Astrocyte (in vitro differentiated cells and primary cell): ENCODE results near the gene IL17RD. TPM values are rescaled to one million over a fixed set of nuclear protein-coding genes. Genes with fewer than 3 reads are reported as not detected.

Experiments
- DNase-seq: peaks from one replicate; pipeline ENCODE4 v3.0.0-alpha.2; 2010; ENCODE audit warnings: low read depth
- FAIRE-seq: peaks from 2 replicates; lab custom pipeline; 2011; peaks lifted over from hg19 to GRCh38; lab: Jason Lieb, UNC
- H2AFZ ChIP-seq: 2 replicates; pipeline ENCODE4 v1.6.0; 2012; ENCODE audit warnings: low read depth, low read length, inconsistent platforms
- H3K27ac ChIP-seq: 2 replicates; pipeline ENCODE4 v1.5.1; 2011; ENCODE audit warnings: low read depth, low read length, inconsistent platforms
- H3K27me3 ChIP-seq: 2 replicates; pipeline ENCODE4 v1.6.0; 2011; ENCODE audit warnings: low read length, inconsistent platforms; ENCODE audit not compliant: insufficient read depth
- H3K36me3 ChIP-seq: 2 replicates; pipeline ENCODE4 v1.5.1; 2011; ENCODE audit warnings: low read length, inconsistent platforms; ENCODE audit not compliant: insufficient read depth
- H3K4me1 ChIP-seq: 2 replicates; pipeline ENCODE4 v1.5.1; 2011; ENCODE audit warnings: low read length, inconsistent platforms; ENCODE audit not compliant: insufficient read depth
- H3K4me2 ChIP-seq: 2 replicates; pipeline ENCODE4 v1.6.0; 2012; ENCODE audit warnings: low read length, inconsistent platforms
- H3K4me3 ChIP-seq: 2 replicates; pipeline ENCODE4 v1.5.1; 2011; ENCODE audit warnings: low read depth, mild to moderate bottlenecking, low read length, inconsistent platforms; ENCODE audit not compliant: insufficient read depth
- H3K79me2 ChIP-seq: 2 replicates; pipeline ENCODE4 v1.6.0; 2012; ENCODE audit warnings: mild to moderate bottlenecking, low read length, inconsistent platforms; ENCODE audit not compliant: insufficient read depth
- H3K9ac ChIP-seq: 2 replicates; pipeline ENCODE4 v1.6.0; 2012; ENCODE audit warnings: mild to moderate bottlenecking, low read length, inconsistent platforms
- H3K9me3 ChIP-seq: 2 replicates; pipeline ENCODE4 v1.5.1; 2012; ENCODE audit warnings: low read depth, mild to moderate bottlenecking, low read length, inconsistent platforms; ENCODE audit not compliant: insufficient read depth
- H4K20me1 ChIP-seq: 2 replicates; pipeline ENCODE4 v1.6.0; 2012; ENCODE audit warnings: low read length, inconsistent platforms; ENCODE audit not compliant: insufficient read depth
- H3K27ac Mint-ChIP-seq: one replicate; pipeline ENCODE4 v1.8.0; 2021; ENCODE audit warnings: mild to moderate bottlenecking, mixed read lengths; ENCODE audit not compliant: unreplicated experiment
- H3K27me3 Mint-ChIP-seq: one replicate; pipeline ENCODE4 v1.8.0; 2021; ENCODE audit warnings: low read depth, mixed read lengths; ENCODE audit not compliant: unreplicated experiment
- H3K36me3 Mint-ChIP-seq: one replicate; pipeline ENCODE4 v1.8.0; 2021; ENCODE audit warnings: low read depth, mixed read lengths; ENCODE audit not compliant: unreplicated experiment
- H3K4me1 Mint-ChIP-seq: one replicate; pipeline ENCODE4 v1.8.0; 2021; ENCODE audit warnings: low read depth, mixed read lengths; ENCODE audit not compliant: unreplicated experiment
- H3K4me3 Mint-ChIP-seq: one replicate; pipeline ENCODE4 v1.8.0; 2021; ENCODE audit warnings: mild to moderate bottlenecking, moderate library complexity, mixed read lengths; ENCODE audit not compliant: unreplicated experiment
- H3K9me3 Mint-ChIP-seq: one replicate; pipeline ENCODE4 v1.8.0; 2021; ENCODE audit warnings: mild to moderate bottlenecking, mixed read lengths; ENCODE audit not compliant: unreplicated experiment
- EZH2 ChIP-seq: IDR thresholded peaks from 2 replicates; pipeline ENCODE4 v1.6.1; 2012; ENCODE audit warnings: mild to moderate bottlenecking, low read length, inconsistent platforms; ENCODE audit not compliant: insufficient read depth
- total RNA-seq: library from RNA; stranded (reverse); gene quantifications from 2 replicates; pipeline ENCODE4 v1.2.1, GENCODE V29; 2021
- TF ChIP-seq, protein P1 (sequence below): IDR thresholded peaks from 2 replicates; pipeline ENCODE4 v1.5.1; 2011; ENCODE audit warnings: low read depth, mild to moderate bottlenecking, inconsistent platforms, low read length, moderate library complexity; ENCODE audit not compliant: insufficient read depth

Gene IL17RD
- total RNA-seq, 1 donor from 2014 or later: 13.0 TPM

DNA sequence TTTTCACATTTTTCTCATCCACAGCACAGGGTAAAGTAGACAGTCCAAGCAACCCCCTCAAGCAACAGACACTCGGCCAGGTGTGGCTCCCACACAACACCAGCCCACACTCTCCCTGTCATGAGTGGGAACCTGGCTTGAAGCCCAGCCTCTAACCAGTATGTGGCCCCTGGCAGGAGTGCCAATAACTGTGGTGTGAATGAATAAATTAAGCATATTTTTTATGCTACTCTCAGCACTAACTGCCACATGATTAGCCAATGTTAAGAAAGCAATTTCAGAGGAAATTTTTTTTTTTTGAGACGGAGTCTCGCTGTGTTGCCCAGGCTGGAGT, 9.9 kb downstream of the IL17RD start:
- DNase-seq: no peak
- no peak overlapping the region for H3K4me3 ChIP-seq
- peaks cover 39% of the 10 kb centered on the region for H3K4me1 ChIP-seq
- Mint-ChIP-seq H3K4me1 (peaks cover 20% of the 10 kb centered on the region), H3K9me3 (no peaks in the 10 kb centered on the region), H3K27me3 (peaks cover 2% of the 10 kb centered on the region), H3K4me3 (no peak overlapping the region), H3K36me3 (no peaks in the 10 kb centered on the region), H3K27ac (no peak overlapping the region)
- no peak for FAIRE-seq
- no peaks in the 10 kb centered on the region for H3K9me3 ChIP-seq
- TF ChIP-seq, protein P1, sequence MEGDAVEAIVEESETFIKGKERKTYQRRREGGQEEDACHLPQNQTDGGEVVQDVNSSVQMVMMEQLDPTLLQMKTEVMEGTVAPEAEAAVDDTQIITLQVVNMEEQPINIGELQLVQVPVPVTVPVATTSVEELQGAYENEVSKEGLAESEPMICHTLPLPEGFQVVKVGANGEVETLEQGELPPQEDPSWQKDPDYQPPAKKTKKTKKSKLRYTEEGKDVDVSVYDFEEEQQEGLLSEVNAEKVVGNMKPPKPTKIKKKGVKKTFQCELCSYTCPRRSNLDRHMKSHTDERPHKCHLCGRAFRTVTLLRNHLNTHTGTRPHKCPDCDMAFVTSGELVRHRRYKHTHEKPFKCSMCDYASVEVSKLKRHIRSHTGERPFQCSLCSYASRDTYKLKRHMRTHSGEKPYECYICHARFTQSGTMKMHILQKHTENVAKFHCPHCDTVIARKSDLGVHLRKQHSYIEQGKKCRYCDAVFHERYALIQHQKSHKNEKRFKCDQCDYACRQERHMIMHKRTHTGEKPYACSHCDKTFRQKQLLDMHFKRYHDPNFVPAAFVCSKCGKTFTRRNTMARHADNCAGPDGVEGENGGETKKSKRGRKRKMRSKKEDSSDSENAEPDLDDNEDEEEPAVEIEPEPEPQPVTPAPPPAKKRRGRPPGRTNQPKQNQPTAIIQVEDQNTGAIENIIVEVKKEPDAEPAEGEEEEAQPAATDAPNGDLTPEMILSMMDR: no peak
- no peak for TF ChIP-seq EZH2
- H3K4me2 ChIP-seq: peak overlapping the region; percentile 32
- H4K20me1 ChIP-seq: no peaks in the 10 kb centered on the region
- no peaks in the 10 kb centered on the region for H3K36me3 ChIP-seq
- no peaks in the 10 kb centered on the region for H3K27me3 ChIP-seq
- no peak overlapping the region for H3K9ac ChIP-seq
- H2AFZ ChIP-seq: no peak overlapping the region
- H3K79me2 ChIP-seq: peaks cover 38% of the 10 kb centered on the region
- no peak overlapping the region for H3K27ac ChIP-seq

DNA sequence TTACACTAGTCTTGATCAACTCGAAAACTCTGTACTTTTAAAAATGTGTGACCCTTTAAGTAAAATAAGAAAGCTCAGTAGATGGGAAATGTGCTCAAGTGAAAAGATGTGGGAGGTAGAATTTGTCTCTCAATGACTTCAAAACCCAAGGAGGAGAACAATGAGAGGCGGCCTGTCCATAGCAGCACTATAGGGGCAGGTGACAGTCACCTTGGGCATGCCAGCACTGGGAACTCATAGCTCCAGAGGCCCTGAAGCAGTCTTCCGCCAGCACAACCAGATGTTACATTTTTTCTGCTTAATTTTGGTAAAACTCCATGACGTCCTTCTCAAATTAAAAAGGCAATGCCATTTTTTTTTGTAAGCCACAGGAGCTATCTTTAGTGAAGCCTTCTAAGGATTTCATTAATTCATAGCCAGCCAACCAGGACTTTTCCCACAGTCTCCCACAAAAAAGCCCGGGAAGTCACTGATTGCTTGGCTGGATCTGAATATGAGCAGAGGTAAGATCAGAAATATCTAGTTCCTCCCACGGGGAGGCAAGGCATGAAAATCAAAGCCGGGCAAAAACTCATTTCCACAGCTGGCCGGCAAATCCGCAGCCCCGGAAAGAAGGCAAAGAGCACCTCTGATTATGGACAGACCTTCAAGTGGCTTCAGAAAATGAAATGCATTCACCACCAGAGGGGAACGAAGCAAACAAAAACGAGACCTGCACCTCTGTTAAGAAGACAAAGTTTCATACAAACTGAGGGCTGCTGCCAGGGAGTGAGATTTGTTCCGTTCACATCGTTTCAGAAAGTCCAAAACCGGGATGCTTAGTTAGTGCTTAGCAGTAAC, 10.5 kb downstream of the IL17RD start:
- Histone ChIP-seq H3K4me2 (peak overlapping the region; percentile 32), H3K4me1 (peaks cover 43% of the 10 kb centered on the region), H3K27ac (no peak overlapping the region), H2AFZ (no peak overlapping the region), H3K4me3 (no peak overlapping the region), H3K9me3 (no peaks in the 10 kb centered on the region), H3K79me2 (peaks cover 37% of the 10 kb centered on the region), H3K36me3 (no peaks in the 10 kb centered on the region), H3K27me3 (no peaks in the 10 kb centered on the region), H3K9ac (no peak overlapping the region), H4K20me1 (no peaks in the 10 kb centered on the region)
- Mint-ChIP-seq H3K4me1 (peaks cover 19% of the 10 kb centered on the region), H3K9me3 (no peaks in the 10 kb centered on the region), H3K27ac (no peak overlapping the region), H3K27me3 (peaks cover 2% of the 10 kb centered on the region), H3K36me3 (no peaks in the 10 kb centered on the region), H3K4me3 (no peak overlapping the region)
- no peak for TF ChIP-seq EZH2
- FAIRE-seq (no peak), DNase-seq (no peak)

DNA sequence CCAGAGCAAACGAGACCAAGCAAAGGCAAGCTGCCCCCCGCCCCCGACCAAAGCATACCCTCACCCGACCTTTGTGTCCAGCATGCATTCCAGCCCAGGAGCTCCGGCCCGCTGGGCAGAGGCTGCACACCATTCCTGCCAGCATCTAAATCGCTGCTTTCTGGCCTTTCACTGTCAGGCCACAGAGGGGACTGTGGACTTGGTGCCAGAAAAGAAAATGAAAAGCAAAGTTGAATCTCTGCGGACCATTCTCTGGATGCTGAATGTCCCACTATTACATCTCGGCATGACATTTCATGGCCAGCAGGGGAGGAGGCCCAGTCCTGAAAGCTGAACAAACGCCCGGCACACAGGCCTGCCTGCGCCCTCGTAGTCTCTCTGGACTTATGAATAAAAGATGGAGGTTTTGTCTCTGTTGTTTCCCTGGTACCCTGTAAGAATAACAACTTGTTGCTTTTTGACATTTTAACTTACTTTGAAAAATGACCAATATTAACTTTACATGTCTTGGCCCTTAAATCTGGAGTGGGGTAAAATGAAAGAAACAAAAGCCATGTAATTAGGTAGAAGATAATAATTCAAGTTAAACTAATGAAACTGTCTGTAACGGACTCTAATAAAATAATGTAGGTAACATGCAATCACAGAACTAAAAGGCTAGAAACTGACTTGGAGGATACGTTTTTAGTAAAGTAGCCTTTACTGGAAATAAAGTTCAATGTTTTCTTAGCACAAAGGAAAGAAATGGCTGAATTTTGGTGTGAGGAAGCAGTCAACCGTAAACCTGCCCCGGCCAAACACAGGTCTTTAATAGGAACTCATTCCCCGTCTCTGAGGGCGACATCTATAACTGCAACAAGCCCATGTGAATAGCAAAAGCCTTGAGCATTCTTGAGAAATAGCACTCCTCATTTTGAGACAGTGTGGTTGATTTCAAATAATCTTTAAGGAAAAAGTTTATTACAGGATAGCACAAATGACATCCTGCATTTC, 12.7 kb downstream of the IL17RD start:
- no peaks in the 10 kb centered on the region for H4K20me1 ChIP-seq
- Mint-ChIP-seq H3K27ac (no peak overlapping the region), H3K4me3 (no peak overlapping the region), H3K9me3 (no peaks in the 10 kb centered on the region), H3K36me3 (peaks cover 1% of the 10 kb centered on the region), H3K4me1 (peaks cover 13% of the 10 kb centered on the region), H3K27me3 (no peaks in the 10 kb centered on the region)
- no peak for DNase-seq
- H3K27me3 ChIP-seq: no peaks in the 10 kb centered on the region
- peak overlapping the region; percentile 80 for H3K4me2 ChIP-seq
- H3K79me2 ChIP-seq: peaks cover 34% of the 10 kb centered on the region
- H2AFZ ChIP-seq: peak overlapping the region; percentile 71
- H3K4me1 ChIP-seq: peaks cover 39% of the 10 kb centered on the region
- H3K27ac ChIP-seq: peak overlapping the region; percentile 29
- H3K4me3 ChIP-seq: peak overlapping the region; percentile 41
- TF ChIP-seq, protein P1: peak; percentile 27
- TF ChIP-seq EZH2: no peak
- peak overlapping the region; percentile 31 for H3K9ac ChIP-seq
- FAIRE-seq: no peak
- no peaks in the 10 kb centered on the region for H3K9me3 ChIP-seq
- H3K36me3 ChIP-seq: no peaks in the 10 kb centered on the region
